ENCODE data around the gene PTCD2. TPM values are rescaled to one million over a fixed set of nuclear protein-coding genes. Genes with fewer than 3 reads are reported as not detected.
A peak's percentile ranks its signal among the peaks of the same experiment; 100 is the strongest.

Gene PTCD2
- total RNA-seq, 1 experiment from 2014 or later: 19.3 TPM

GRCh38 chr5:72363166-72363802, 43.1 kb downstream of the PTCD2 start:
- TF ChIP-seq FOSL1 (IDR thresholded peaks at IDR 0.05; ENCODE audit: low read depth) (peak; percentile 28; the same call in 1 of the 2 replicates), POLR2AphosphoS5 (IDR thresholded peaks at IDR 0.05; ENCODE audit: low read depth, low read length) (no peak)
- ATAC-seq (peak; percentile 71), DNase-seq (ENCODE audit: low read depth, low spot score) (peak; percentile 10)
- H3K27ac ChIP-seq (ENCODE audit: low read depth, low read length): no peak overlapping the region
- POLR2A ChIA-PET: no interaction called here
- H3K4me3 ChIP-seq (replicated peaks in 1 of 2; ENCODE audit: low read depth in 1 of 2, low read length in 2 of 2): 0 out of 4 replicates have a peak overlapping the region, but pooled peaks of 1 of the 2 experiments have one; percentile 8
- H2AFZ ChIP-seq (ENCODE audit: low read depth, low read length, poor library complexity, severe bottlenecking): no peak overlapping the region
- H3K4me1 ChIP-seq (ENCODE audit: control insufficient read depth in 1 of 2, insufficient read depth in 2 of 2, low read length in 2 of 2): peaks cover 10 to 21% of the 10 kb centered on the region in 2 experiments
- no peaks in the 10 kb centered on the region for H3K27me3 ChIP-seq (ENCODE audit: insufficient read depth, low read length)
- no peaks in the 10 kb centered on the region for H3K9me3 ChIP-seq (ENCODE audit: control insufficient read depth in 1 of 2, insufficient read depth in 1 of 2, low read depth in 1 of 2, low read length in 2 of 2)
- no peaks in the 10 kb centered on the region for H3K79me2 ChIP-seq (ENCODE audit: insufficient read depth, low read length)
- CTCF ChIA-PET: no interaction called here
- H3K36me3 ChIP-seq (ENCODE audit: control insufficient read depth in 1 of 2, insufficient read depth in 2 of 2, low read length in 2 of 2): peaks cover 0 to 21% of the 10 kb centered on the region in 2 experiments; a peak in 2 of 4 replicates
- peak overlapping the region; percentile 62 for H3K4me2 ChIP-seq (ENCODE audit: low read length)
- peak overlapping the region; percentile 26 for H3K9ac ChIP-seq (ENCODE audit: low read length)
- intact Hi-C loops (cut with micrococcal nuclease): no loop called here
- RAD21 ChIA-PET (ENCODE audit: low non-redundant PET in 1 of 2, low total read pairs in 2 of 2, uncharacterized antibody in 2 of 2, unreplicated experiment in 2 of 2): no interaction called here
- no peaks in the 10 kb centered on the region for H4K20me1 ChIP-seq (ENCODE audit: insufficient read depth)
- H3K9me2 ChIP-seq (ENCODE audit: insufficient read depth): no peaks in the 10 kb centered on the region
- no TSS peak for BruUV-seq (replicated peaks)

DNA sequence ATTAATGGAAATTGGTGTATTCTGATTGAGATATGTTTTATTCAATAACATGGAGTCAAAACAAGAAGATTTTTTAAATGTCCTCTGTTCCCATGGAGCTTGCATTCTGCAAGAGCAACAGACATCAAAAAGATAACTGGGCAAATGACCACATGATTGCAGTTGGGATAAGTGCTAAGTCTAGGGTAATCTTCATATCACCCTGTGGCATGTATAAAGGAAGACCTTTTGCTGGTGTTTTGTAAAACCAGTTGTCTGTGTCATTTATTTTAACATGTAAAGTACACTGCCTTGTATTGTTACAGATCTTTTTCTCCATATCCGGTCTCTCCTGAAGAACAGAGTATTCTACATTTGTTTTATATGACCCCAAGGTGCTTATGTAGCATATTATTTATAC, 44.0 kb downstream of the PTCD2 start:
- Histone ChIP-seq H4K20me1 (ENCODE audit: insufficient read depth) (no peaks in the 10 kb centered on the region), H3K4me1 (ENCODE audit: control insufficient read depth in 1 of 2, insufficient read depth in 2 of 2, low read length in 2 of 2) (peaks cover 10 to 21% of the 10 kb centered on the region in 2 experiments), H3K79me2 (ENCODE audit: insufficient read depth, low read length) (no peaks in the 10 kb centered on the region), H3K9ac (ENCODE audit: low read length) (no peak overlapping the region), H3K4me3 (replicated peaks in 1 of 2; ENCODE audit: low read depth in 1 of 2, low read length in 2 of 2) (no peak overlapping the region), H3K27me3 (ENCODE audit: insufficient read depth, low read length) (no peaks in the 10 kb centered on the region), H3K9me2 (ENCODE audit: insufficient read depth) (no peaks in the 10 kb centered on the region), H3K4me2 (ENCODE audit: low read length) (no peak overlapping the region), H3K36me3 (ENCODE audit: control insufficient read depth in 1 of 2, insufficient read depth in 2 of 2, low read length in 2 of 2) (peaks cover 0 to 14% of the 10 kb centered on the region in 2 experiments; a peak in 1 of 4 replicates), H3K9me3 (ENCODE audit: control insufficient read depth in 1 of 2, insufficient read depth in 1 of 2, low read depth in 1 of 2, low read length in 2 of 2) (no peaks in the 10 kb centered on the region), H3K27ac (ENCODE audit: low read depth, low read length) (no peak overlapping the region), H2AFZ (ENCODE audit: low read depth, low read length, poor library complexity, severe bottlenecking) (no peak overlapping the region)
- no peak for TF ChIP-seq RAD21 (IDR thresholded peaks at IDR 0.05; ENCODE audit: low read depth)
- TF ChIP-seq FOSL1 (IDR thresholded peaks at IDR 0.05; ENCODE audit: low read depth): no peak
- TF ChIP-seq EZH2phosphoT487 (IDR thresholded peaks at IDR 0.05; ENCODE audit: borderline replicate concordance): no peak
- TF ChIP-seq, protein P1, sequence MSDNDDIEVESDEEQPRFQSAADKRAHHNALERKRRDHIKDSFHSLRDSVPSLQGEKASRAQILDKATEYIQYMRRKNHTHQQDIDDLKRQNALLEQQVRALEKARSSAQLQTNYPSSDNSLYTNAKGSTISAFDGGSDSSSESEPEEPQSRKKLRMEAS (IDR thresholded peaks at IDR 0.05): no peak
- TF ChIP-seq POLR2A (IDR thresholded peaks at IDR 0.05; ENCODE audit: borderline replicate concordance, extremely low read depth, insufficient read depth, insufficient read length): no peak
- no peak for TF ChIP-seq EZH2 (IDR thresholded peaks at IDR 0.05)
- no peak for TF ChIP-seq EGR1 (IDR thresholded peaks at IDR 0.05; ENCODE audit: low read depth)
- no peak for TF ChIP-seq POLR2AphosphoS5 (IDR thresholded peaks at IDR 0.05; ENCODE audit: low read depth, low read length)
- TF ChIP-seq CEBPB (IDR thresholded peaks at IDR 0.05; ENCODE audit: low read depth): no peak
- TF ChIP-seq TCF7L2 (IDR thresholded peaks at IDR 0.05; ENCODE audit: borderline replicate concordance, extremely low read depth, insufficient read depth, insufficient read length): no peak
- TF ChIP-seq, protein P2, sequence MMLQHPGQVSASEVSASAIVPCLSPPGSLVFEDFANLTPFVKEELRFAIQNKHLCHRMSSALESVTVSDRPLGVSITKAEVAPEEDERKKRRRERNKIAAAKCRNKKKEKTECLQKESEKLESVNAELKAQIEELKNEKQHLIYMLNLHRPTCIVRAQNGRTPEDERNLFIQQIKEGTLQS (IDR thresholded peaks at IDR 0.05): no peak
- no peak for TF ChIP-seq REST (IDR thresholded peaks at IDR 0.05; ENCODE audit: low read depth)
- TF ChIP-seq SP1 (IDR thresholded peaks at IDR 0.05; ENCODE audit: low read depth): no peak
- no peak for TF ChIP-seq ELF1 (IDR thresholded peaks at IDR 0.05; ENCODE audit: borderline replicate concordance, low read depth)
- TF ChIP-seq ZFX (IDR thresholded peaks at IDR 0.05): no peak
- ChIA-PET CTCF (no interaction called here), RAD21 (ENCODE audit: low non-redundant PET in 1 of 2, low total read pairs in 2 of 2, uncharacterized antibody in 2 of 2, unreplicated experiment in 2 of 2) (no interaction called here), POLR2A (no interaction called here)
- DNase-seq (ENCODE audit: low read depth, low spot score): no peak
- intact Hi-C loops (cut with micrococcal nuclease): no loop called here
- no peak for ATAC-seq
- BruUV-seq (replicated peaks): no TSS peak

All from HCT116 (cell line).